Activated CD4-positive, alpha-beta memory T cell treated with anti-CD3 and anti-CD28 coated beads, Interleukin-2, amount 10 ng/mL, durations not matched to agents 7 days and 5 days (primary cell): ENCODE data around the gene ZDHHC8. TPM values are rescaled to one million over a fixed set of nuclear protein-coding genes. Genes with fewer than 3 reads are reported as not detected.
A peak's percentile ranks its signal among the peaks of the same experiment; 100 is the strongest.

Experiments
- CTCF ChIA-PET: fragments of 350-600 bp; sonication (Branson Sonifier 250); formaldehyde crosslinking; loops from one replicate; lab custom pipeline; 2021; ENCODE audit warnings: antibody characterized with exemption, inconsistent platforms; lab: Charles Lee
- POLR2A ChIA-PET: fragments of 350-600 bp; sonication (Branson Sonifier 250); formaldehyde crosslinking; loops from one replicate; lab custom pipeline; 2021; ENCODE audit warnings: antibody characterized with exemption; lab: Charles Lee
- DNase-seq: peaks from one replicate; pipeline ENCODE4 v3.0.0-alpha.2; 2020
- H3K27ac Mint-ChIP-seq: one replicate; pipeline ENCODE4 v1.8.0; 2021; ENCODE audit warnings: mild to moderate bottlenecking, mixed read lengths
- H3K27me3 Mint-ChIP-seq: one replicate; pipeline ENCODE4 v1.8.0; 2021; ENCODE audit warnings: mixed read lengths
- H3K36me3 Mint-ChIP-seq: one replicate; pipeline ENCODE4 v1.8.0; 2021; ENCODE audit warnings: low read depth, mixed read lengths
- H3K4me1 Mint-ChIP-seq: one replicate; pipeline ENCODE4 v1.8.0; 2021; ENCODE audit warnings: mixed read lengths
- H3K4me3 Mint-ChIP-seq: one replicate; pipeline ENCODE4 v1.8.0; 2021; ENCODE audit warnings: mild to moderate bottlenecking, mixed read lengths
- H3K9me3 Mint-ChIP-seq: one replicate; pipeline ENCODE4 v1.8.0; 2021; ENCODE audit warnings: mixed read lengths
- total RNA-seq, 2 experiments: library from RNA; stranded (reverse); gene quantifications; one replicate each; pipeline ENCODE4 v1.2.3, GENCODE V29; 2021

ZDHHC8 gene
- total RNA-seq, 2 experiments from 2014 or later, result 44.2 to 48.3 TPM

DNA sequence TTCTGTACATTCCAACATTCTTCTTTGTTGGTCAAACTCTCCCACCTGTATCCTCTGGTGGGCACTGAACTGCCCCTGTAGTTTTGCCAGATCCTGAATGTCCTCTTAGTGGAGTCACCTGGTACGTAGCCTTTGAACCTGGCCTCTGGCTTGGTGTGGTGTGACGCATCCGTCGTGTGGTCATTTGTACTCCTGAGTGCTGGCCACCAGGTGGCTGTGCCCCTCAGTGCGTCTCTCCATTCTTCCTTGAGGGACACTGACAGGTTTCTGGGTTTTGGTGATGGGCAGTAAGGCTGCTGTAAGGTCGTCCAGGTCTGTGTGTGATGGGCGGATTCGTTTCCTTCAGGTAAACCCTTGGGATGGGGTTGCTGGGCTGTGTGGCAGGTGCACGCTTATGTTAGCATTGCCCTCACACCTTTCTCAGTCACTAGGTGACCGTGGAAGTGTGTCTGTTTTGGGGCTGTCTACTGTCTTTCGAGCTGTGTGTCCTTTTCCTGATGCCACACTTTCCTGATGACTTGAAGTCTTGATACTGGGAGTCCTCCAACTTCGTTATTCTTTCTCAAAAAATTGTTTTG, 29.3 kb upstream of the ZDHHC8 start:
- CTCF ChIA-PET, result no interaction called here
- peaks cover 42% of the 10 kb centered on the region for H3K4me1 Mint-ChIP-seq
- H3K27ac Mint-ChIP-seq, result peak overlapping the region; percentile 57
- no peaks in the 10 kb centered on the region for H3K27me3 Mint-ChIP-seq
- no peak overlapping the region for H3K4me3 Mint-ChIP-seq
- POLR2A ChIA-PET, result interaction anchor here (1.0 to 4.2 kb wide), 3 partner anchors 8 to 15 kb away, joined by 3 to 24 read pairs (median 21); partner anchors contain the start of genes RANBP1 and TRMT2A
- H3K9me3 Mint-ChIP-seq, result no peaks in the 10 kb centered on the region
- no peak for DNase-seq
- H3K36me3 Mint-ChIP-seq, result peaks cover 52% of the 10 kb centered on the region

DNA sequence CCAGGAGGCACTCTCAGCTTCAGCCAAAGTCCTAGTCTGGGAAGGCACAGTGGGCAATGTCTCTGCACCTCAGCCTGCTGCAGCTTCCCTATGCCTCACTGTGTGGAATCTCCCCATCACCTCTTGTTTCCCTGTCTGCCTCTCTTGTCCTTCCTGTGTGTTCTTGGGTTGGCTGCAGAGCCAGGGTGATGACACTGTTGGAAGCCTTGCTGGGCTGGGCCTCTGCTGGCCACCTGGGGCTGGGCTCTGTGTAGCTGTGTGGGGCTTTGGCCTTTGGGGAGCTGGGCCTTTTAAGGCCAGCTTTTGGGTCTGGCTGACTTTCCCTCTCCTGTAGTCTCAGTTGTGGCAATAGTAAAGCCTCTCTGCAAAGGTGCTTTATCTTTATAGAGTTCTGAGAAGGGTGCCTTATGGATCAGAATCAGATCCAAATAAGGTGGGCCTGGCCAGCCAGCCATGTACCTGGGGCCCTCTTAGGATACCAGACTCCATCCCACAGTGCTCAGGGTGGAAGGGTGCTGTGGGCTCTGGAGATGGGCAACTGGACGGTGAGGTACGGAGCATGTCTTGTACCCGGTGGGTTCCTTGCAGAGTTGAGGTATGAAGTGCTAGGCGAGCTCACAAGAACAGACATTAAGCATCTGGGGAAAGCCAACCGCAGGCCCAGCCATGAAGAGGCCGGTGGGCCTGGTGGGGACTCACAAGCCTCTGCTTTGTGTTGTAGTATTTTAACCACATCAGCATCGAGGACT, 26.0 kb upstream of the ZDHHC8 start:
- H3K4me3 Mint-ChIP-seq, result no peak overlapping the region
- H3K9me3 Mint-ChIP-seq, result no peaks in the 10 kb centered on the region
- DNase-seq, result no peak
- ChIA-PET CTCF (no interaction called here), POLR2A (interaction anchor here (0.7 to 4.4 kb wide), 3 partner anchors 11 to 103 kb away, joined by 3 to 35 read pairs (median 3); partner anchors contain the start of genes RANBP1 and TRMT2A)
- H3K36me3 Mint-ChIP-seq, result peaks cover 42% of the 10 kb centered on the region
- H3K4me1 Mint-ChIP-seq, result peaks cover 14% of the 10 kb centered on the region
- no peaks in the 10 kb centered on the region for H3K27me3 Mint-ChIP-seq
- no peak overlapping the region for H3K27ac Mint-ChIP-seq

DNA sequence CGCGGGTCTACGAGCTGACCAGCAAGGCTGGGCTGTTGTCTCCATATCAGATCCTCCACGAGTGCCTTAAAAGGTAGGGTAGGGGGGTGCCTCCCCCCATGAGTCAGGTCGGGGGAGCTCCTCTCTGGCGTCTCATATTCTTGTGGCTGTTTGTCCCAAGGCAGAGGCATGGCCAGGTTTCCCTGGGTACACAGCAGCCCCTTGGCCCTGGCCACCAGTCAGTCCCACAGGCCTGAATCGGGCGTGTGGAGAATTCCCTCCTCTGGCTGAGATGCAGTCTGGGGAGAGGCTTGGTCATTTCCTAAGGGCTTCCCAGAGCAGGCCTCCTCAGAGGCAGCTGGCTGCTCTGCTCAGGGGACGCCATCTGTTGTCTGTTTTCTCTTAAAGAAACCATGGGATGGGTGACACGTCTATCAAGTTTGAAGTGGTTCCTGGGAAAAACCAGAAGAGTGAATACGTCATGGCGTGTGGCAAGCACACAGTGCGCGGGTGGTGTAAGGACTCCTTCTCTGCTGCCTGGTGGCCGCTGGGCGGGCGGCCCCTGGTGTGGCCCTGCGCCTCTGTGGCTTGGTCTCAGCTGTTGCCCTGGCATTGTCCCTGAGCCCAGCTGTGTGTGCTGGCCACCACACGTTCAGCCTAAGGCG, 25.3 kb upstream of the ZDHHC8 start:
- no peaks in the 10 kb centered on the region for H3K9me3 Mint-ChIP-seq
- H3K27ac Mint-ChIP-seq, result no peak overlapping the region
- ChIA-PET POLR2A (interaction anchor here (0.7 to 4.4 kb wide), 3 partner anchors 11 to 104 kb away, joined by 3 to 35 read pairs (median 3); partner anchors contain the start of genes RANBP1 and TRMT2A), CTCF (no interaction called here)
- no peak overlapping the region for H3K4me3 Mint-ChIP-seq
- peaks cover 49% of the 10 kb centered on the region for H3K36me3 Mint-ChIP-seq
- DNase-seq, result no peak
- H3K27me3 Mint-ChIP-seq, result no peaks in the 10 kb centered on the region
- H3K4me1 Mint-ChIP-seq, result peaks cover 12% of the 10 kb centered on the region

DNA sequence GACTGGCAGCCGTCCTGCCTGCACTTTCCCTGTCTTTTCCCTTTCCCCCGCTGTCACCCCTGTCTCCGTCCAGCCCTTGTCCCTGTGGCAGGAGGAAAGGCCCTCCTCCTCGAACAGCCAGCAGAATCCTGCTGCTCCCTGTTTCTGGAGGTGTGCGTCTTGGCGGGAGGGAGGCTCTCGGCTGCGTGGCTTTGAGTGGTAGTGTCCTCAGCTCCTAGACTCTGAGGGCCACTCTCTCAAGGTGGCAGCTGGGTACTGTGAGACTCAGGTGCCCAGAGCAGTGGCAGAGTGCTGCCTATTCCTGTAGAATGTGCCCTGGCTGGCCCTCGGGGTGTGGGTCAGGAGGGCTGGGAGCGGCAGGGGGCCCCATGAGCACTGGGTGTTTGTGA, 24.8 kb upstream of the ZDHHC8 start:
- no peak overlapping the region for H3K27ac Mint-ChIP-seq
- H3K27me3 Mint-ChIP-seq, result no peaks in the 10 kb centered on the region
- DNase-seq, result no peak
- peaks cover 10% of the 10 kb centered on the region for H3K4me1 Mint-ChIP-seq
- peaks cover 50% of the 10 kb centered on the region for H3K36me3 Mint-ChIP-seq
- ChIA-PET CTCF (no interaction called here), POLR2A (interaction anchor here (4.4 kb wide), 1 partner anchor 10 kb away, joined by 35 read pairs; the partner anchor contains the start of genes RANBP1 and TRMT2A)
- no peaks in the 10 kb centered on the region for H3K9me3 Mint-ChIP-seq
- H3K4me3 Mint-ChIP-seq, result no peak overlapping the region

DNA sequence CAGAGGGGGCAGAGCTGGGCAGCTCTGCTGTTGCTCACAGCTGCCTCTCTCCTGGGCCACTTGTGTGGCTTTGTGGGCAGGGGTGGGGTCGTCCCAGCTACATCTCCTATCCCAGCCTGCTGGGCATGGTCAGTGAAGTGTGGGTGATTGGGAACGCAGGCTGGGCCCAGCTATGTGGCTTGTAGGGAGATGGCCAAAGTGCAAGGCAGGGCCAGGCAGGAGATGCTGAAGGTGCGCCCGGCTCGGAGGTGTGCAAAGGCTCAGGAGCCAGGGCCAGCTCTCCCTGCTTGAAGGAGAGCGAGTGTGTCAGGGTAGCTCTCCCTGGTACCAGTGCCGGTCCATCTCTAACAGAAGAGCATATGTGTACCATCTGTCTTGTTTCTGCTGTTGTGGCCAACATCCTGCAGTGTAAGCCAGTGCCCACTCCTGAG, 24.1 kb upstream of the ZDHHC8 start:
- Mint-ChIP-seq H3K27me3 (no peaks in the 10 kb centered on the region), H3K27ac (no peak overlapping the region), H3K9me3 (no peaks in the 10 kb centered on the region), H3K4me1 (peaks cover 9% of the 10 kb centered on the region), H3K36me3 (peaks cover 54% of the 10 kb centered on the region), H3K4me3 (no peak overlapping the region)
- ChIA-PET POLR2A (interaction anchor here (1.1 to 4.4 kb wide), 2 partner anchors 10 to 400 kb away, joined by 3 to 35 read pairs; partner anchors contain the start of genes MED15, RANBP1 and TRMT2A), CTCF (no interaction called here)
- no peak for DNase-seq

DNA sequence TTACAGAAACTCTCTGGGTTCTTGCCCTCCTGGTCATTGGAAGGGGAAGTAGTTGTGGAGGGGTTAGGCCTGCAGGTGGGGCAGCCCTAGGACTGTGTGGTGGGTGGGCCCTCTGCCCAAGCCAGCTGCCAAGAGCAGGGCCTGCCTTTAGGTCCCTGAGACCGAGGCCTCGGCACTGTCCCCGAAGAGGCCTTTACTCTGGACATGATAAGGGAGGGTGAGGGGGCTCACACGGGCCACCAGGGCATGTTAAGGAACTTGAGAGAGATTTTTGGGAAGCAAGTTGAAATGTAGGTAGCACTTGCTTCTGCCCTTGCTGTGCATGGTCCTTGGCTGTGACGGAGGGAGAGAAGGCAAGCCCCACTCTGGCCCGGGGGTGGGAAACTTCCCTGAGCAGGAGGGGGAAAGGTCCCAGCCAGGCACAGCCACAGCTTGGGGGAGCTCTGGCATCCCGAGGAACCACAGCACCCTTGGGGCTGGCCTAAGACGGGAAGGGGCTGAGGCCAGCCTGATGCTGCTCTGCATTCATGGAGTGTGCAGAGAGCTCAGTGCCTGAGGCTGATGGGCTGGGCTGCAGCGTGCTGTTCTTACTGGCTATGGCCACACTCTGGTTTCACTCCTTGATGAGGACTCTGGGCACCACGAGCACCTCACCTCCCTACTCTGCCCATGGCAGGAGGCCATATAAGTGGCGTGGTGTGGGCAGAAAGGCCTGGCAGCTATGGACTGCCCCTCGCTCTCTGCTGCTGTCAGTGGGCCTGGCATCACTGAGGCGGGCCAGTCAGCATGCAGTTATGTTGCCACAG, 23.4 kb upstream of the ZDHHC8 start:
- peaks cover 50% of the 10 kb centered on the region for H3K36me3 Mint-ChIP-seq
- CTCF ChIA-PET, result no interaction called here
- H3K4me1 Mint-ChIP-seq, result peaks cover 9% of the 10 kb centered on the region
- POLR2A ChIA-PET, result interaction anchor here (1.1 to 4.4 kb wide), 4 partner anchors 9 to 400 kb away, joined by 3 to 35 read pairs (median 4); partner anchors contain the start of genes MED15, RANBP1 and TRMT2A
- no peak for DNase-seq
- no peak overlapping the region for H3K4me3 Mint-ChIP-seq
- no peaks in the 10 kb centered on the region for H3K27me3 Mint-ChIP-seq
- H3K27ac Mint-ChIP-seq, result no peak overlapping the region
- H3K9me3 Mint-ChIP-seq, result no peaks in the 10 kb centered on the region

DNA sequence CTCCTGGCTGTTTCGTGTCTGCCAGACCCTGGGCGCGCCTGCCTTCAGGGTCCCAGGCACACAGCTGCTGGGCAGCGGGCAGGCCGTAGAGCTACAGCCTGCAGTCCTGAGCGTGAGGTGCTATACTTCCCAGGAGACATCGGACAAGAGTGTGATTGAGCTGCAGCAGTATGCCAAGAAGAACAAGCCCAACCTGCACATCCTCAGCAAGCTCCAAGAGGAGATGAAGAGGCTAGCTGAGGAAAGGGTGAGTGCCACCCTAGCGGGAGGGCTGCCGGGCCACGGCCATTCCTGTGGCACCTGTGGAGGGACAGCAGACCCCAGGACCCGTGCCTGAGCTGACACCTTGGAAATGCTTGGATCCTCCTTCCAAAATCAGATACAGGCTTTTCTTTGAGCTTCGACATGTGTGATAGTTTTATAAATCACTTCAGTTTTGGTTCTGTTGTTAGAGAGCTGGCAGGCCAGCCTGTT, 22.8 kb upstream of the ZDHHC8 start:
- H3K4me1 Mint-ChIP-seq, result peaks cover 9% of the 10 kb centered on the region
- ChIA-PET CTCF (no interaction called here), POLR2A (interaction anchor here (1.1 to 4.4 kb wide), 4 partner anchors 8 to 399 kb away, joined by 3 to 35 read pairs (median 4); partner anchors contain the start of genes MED15, RANBP1 and TRMT2A)
- H3K27ac Mint-ChIP-seq, result peak overlapping the region; percentile 38
- peaks cover 51% of the 10 kb centered on the region for H3K36me3 Mint-ChIP-seq
- no peaks in the 10 kb centered on the region for H3K9me3 Mint-ChIP-seq
- H3K4me3 Mint-ChIP-seq, result no peak overlapping the region
- no peak for DNase-seq
- no peaks in the 10 kb centered on the region for H3K27me3 Mint-ChIP-seq

DNA sequence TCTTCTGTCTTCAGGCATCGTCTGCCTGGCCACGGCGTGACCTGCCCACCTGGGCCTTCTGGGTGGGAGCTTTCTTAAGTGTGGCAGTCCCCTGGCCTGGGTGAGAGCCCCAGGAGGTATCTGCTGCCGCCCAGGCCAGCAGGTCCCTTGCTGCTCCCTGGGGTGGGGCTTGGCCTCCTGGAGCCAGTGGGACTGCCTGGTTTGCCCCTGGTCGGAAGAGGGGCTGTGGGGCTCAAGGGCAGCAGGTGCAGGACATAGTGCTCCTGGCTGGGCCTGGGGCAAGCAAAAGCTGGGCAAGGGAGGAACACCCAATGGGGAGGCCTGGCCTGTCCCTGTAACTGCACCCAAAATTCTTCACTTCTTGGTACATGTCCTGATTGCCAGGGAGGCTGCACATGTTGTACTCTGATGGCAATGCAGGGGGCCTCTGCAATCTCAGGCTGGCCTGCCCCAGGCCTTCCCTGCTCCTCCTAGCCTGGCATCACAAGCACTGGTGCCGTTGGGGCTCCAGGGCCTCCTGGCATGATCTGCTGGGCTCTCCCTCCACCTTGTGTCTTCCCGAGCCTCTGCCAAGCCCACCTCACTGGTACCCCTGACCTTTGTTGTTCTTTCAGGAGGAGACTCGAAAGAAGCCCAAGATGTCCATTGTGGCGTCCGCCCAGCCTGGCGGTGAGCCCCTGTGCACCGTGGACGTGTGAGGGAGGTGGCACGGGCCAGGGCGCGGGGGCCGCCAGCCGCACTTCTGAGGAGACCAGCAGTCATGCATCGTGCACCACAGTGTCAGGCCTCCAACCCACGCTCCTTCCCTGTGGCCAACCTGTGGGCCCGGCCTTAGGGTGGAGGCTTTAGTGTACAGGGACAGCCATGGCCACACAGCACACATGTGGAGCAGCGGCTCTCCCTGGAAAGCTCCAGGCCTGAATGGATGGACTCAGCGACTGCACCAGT, 21.9 kb upstream of the ZDHHC8 start:
- no peak for DNase-seq
- Mint-ChIP-seq H3K27ac (peak overlapping the region; percentile 19), H3K36me3 (peaks cover 59% of the 10 kb centered on the region), H3K9me3 (no peaks in the 10 kb centered on the region), H3K27me3 (no peaks in the 10 kb centered on the region), H3K4me3 (no peak overlapping the region), H3K4me1 (peaks cover 16% of the 10 kb centered on the region)
- POLR2A ChIA-PET, result interaction anchor here (1.2 to 4.4 kb wide), 4 partner anchors 7 to 27 kb away, joined by 3 to 35 read pairs (median 12); partner anchors contain the start of genes RANBP1 and TRMT2A
- CTCF ChIA-PET, result interaction anchor here (1.0 kb wide), 1 partner anchor 18 kb away, joined by 3 read pairs; no protein-coding TSS in a partner anchor

DNA sequence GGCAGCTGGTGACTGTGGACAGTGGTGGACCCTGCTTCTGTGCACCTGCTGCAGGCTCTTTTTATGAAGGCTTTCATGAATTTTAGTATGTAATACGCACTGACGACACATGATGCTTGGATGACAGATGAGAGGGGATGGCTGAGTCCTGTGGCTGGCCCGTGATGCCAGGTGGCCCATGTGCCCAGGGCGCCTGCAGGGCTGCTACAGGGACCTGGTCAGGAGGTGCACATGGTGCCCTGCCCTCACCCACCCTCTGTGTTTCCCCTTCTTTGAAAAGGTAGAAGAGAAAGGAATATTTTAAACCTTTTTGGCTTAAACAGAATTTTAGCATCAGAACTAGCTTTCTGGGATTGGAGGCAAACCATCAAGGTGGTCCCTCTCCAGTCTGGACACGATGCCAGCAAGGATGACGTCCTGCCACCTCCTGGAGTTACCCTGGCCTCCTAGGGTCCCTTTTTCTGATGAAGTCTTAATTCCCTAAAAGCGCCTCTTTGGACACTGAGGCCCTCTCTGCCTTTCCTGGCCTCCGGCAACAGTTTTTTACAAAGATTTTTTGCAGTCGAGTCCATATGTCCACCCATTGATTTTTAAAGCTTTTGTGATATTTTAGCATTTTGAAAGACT, 21.1 kb upstream of the ZDHHC8 start:
- H3K9me3 Mint-ChIP-seq, result no peaks in the 10 kb centered on the region
- no peak overlapping the region for H3K27ac Mint-ChIP-seq
- CTCF ChIA-PET, result interaction anchor here (0.7 to 1.0 kb wide), 2 partner anchors 19 to 31 kb away, joined by 3 to 4 read pairs; no protein-coding TSS in a partner anchor
- H3K27me3 Mint-ChIP-seq, result no peaks in the 10 kb centered on the region
- POLR2A ChIA-PET, result interaction anchor here (1.6 to 3.9 kb wide), 2 partner anchors 8 to 14 kb away, joined by 3 to 21 read pairs; no protein-coding TSS in a partner anchor
- H3K36me3 Mint-ChIP-seq, result peaks cover 64% of the 10 kb centered on the region
- DNase-seq, result no peak
- H3K4me1 Mint-ChIP-seq, result peaks cover 22% of the 10 kb centered on the region
- H3K4me3 Mint-ChIP-seq, result no peak overlapping the region

DNA sequence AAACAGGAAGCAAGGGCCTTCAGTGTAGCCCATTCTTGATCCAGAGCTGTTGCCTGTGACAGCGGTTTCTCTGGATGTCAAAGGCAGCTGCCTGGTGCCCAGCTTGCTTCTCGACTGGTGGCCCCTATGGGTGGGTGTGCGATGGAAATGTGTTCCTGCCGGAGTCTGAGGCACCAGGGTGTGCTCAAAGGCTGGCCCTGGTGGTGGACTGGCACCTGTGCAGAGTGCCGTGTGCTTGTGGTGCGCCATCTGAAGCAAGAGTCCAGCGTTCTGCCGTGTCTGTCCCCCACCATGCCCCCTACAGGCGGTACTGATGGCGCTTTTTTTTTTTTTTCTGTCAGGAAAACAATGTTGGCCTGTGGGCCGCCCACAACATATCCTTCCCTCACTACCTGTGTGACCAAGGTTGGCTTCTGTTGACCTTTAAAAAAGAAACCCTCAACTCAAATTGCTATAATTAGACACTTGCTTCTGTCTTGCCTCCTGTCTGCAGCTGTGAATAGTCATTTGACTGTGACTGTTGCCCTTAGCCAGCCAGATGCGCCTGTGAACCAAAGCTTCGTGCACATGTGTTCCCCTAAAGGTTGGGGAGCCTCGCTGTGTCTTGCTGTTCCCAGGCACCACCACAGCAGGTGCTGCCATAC, 20.4 kb upstream of the ZDHHC8 start:
- no peak for DNase-seq
- Mint-ChIP-seq H3K4me1 (peaks cover 25% of the 10 kb centered on the region), H3K36me3 (peaks cover 59% of the 10 kb centered on the region), H3K27me3 (no peaks in the 10 kb centered on the region), H3K9me3 (no peaks in the 10 kb centered on the region), H3K4me3 (peak overlapping the region; percentile 10), H3K27ac (peak overlapping the region; percentile 45)
- CTCF ChIA-PET, result interaction anchor here (0.7 to 1.3 kb wide), 3 partner anchors 10 to 32 kb away, joined by 3 to 4 read pairs (median 4); no protein-coding TSS in a partner anchor
- POLR2A ChIA-PET, result interaction anchor here (1.6 to 3.9 kb wide), 2 partner anchors 9 to 14 kb away, joined by 3 to 21 read pairs; no protein-coding TSS in a partner anchor
